Progenitor cell of endocrine pancreas (in vitro differentiated cells): ENCODE data around the gene KLRC3. TPM values are rescaled to one million over a fixed set of nuclear protein-coding genes. Genes with fewer than 3 reads are reported as not detected.

Experiments used
- DNase-seq: peaks from one replicate; pipeline ENCODE4 v3.0.0; 2021; ENCODE audit warnings: low spot score; ENCODE audit not compliant: unreplicated experiment
- H3K27ac Mint-ChIP-seq: 2 replicates; pipeline ENCODE4 v1.8.0; 2021; ENCODE audit warnings: mild to moderate bottlenecking, moderate library complexity, mixed read lengths
- H3K27me3 Mint-ChIP-seq: 2 replicates; pipeline ENCODE4 v1.8.0; 2021; ENCODE audit warnings: mixed read lengths
- H3K36me3 Mint-ChIP-seq: 2 replicates; pipeline ENCODE4 v1.8.0; 2022; ENCODE audit warnings: mixed read lengths; ENCODE audit not compliant: insufficient read depth
- H3K4me1 Mint-ChIP-seq: 2 replicates; pipeline ENCODE4 v1.8.0; 2021; ENCODE audit warnings: low read depth, mixed read lengths
- H3K4me3 Mint-ChIP-seq: 2 replicates; pipeline ENCODE4 v1.8.0; 2021; ENCODE audit warnings: low read depth, mild to moderate bottlenecking, moderate library complexity, mixed read lengths
- H3K9me3 Mint-ChIP-seq: 2 replicates; pipeline ENCODE4 v1.8.0; 2021; ENCODE audit warnings: low read depth, mixed read lengths
- CTCF ChIP-seq: fragments of 200-600 bp; sonication (generic); IDR thresholded peaks from one replicate; pipeline ENCODE4 v1.5.0; 2021; ENCODE audit warnings: antibody characterized with exemption, mild to moderate bottlenecking; ENCODE audit not compliant: unreplicated experiment
- total RNA-seq: library from RNA; stranded (reverse); gene quantifications from 2 replicates; pipeline ENCODE4 v1.2.1, GENCODE V29; 2021

KLRC3 gene
- total RNA-seq, 1 donor from 2014 or later: not detected

GRCh38 chr12:10366875-10367274, 53.5 kb downstream of the KLRC3 start:
- Mint-ChIP-seq H3K27me3 (no peaks in the 10 kb centered on the region), H3K36me3 (peaks cover 45% of the 10 kb centered on the region), H3K4me3 (peak overlapping the region; percentile 40), H3K4me1 (peaks cover 29% of the 10 kb centered on the region), H3K27ac (no peak overlapping the region), H3K9me3 (peaks cover 15% of the 10 kb centered on the region)
- DNase-seq: no peak
- TF ChIP-seq CTCF: peak; percentile 42

- peaks cover 36% of the 10 kb centered on the region for H3K36me3 Mint-ChIP-seq
- no peak overlapping the region for H3K4me3 Mint-ChIP-seq
- no peaks in the 10 kb centered on the region for H3K27me3 Mint-ChIP-seq
- peaks cover 27% of the 10 kb centered on the region for H3K4me1 Mint-ChIP-seq
- DNase-seq: no peak
- TF ChIP-seq CTCF: peak; percentile 47
- peaks cover 14% of the 10 kb centered on the region for H3K9me3 Mint-ChIP-seq
- H3K27ac Mint-ChIP-seq: no peak overlapping the region
These were observed 54.5 kb downstream of the KLRC3 start for GRCh38 chr12:10365696-10366405.

GRCh38 chr12:10364815-10365622, 55.4 kb downstream of the KLRC3 start:
- Mint-ChIP-seq H3K4me3 (no peak overlapping the region), H3K9me3 (peaks cover 9% of the 10 kb centered on the region), H3K27ac (no peak overlapping the region), H3K36me3 (peaks cover 27% of the 10 kb centered on the region), H3K27me3 (no peaks in the 10 kb centered on the region), H3K4me1 (peaks cover 30% of the 10 kb centered on the region)
- DNase-seq: no peak
- no peak for TF ChIP-seq CTCF

- Mint-ChIP-seq H3K4me3 (no peak overlapping the region), H3K27me3 (no peaks in the 10 kb centered on the region), H3K36me3 (peaks cover 22% of the 10 kb centered on the region), H3K4me1 (peaks cover 34% of the 10 kb centered on the region), H3K27ac (no peak overlapping the region), H3K9me3 (peaks cover 9% of the 10 kb centered on the region)
- DNase-seq: no peak
- TF ChIP-seq CTCF: no peak
These were observed 56.2 kb downstream of the KLRC3 start for GRCh38 chr12:10363914-10364814.

- no peak overlapping the region for H3K4me3 Mint-ChIP-seq
- no peak overlapping the region for H3K27ac Mint-ChIP-seq
- peaks cover 20% of the 10 kb centered on the region for H3K36me3 Mint-ChIP-seq
- DNase-seq: no peak
- H3K27me3 Mint-ChIP-seq: no peaks in the 10 kb centered on the region
- no peak for TF ChIP-seq CTCF
- peaks cover 6% of the 10 kb centered on the region for H3K9me3 Mint-ChIP-seq
- H3K4me1 Mint-ChIP-seq: peaks cover 36% of the 10 kb centered on the region
These were observed 56.8 kb downstream of the KLRC3 start for GRCh38 chr12:10363658-10363913.
